HepG2 (cell line): Measurements from ENCODE around the gene CLEC20A. TPM values are rescaled to one million over a fixed set of nuclear protein-coding genes. Genes with fewer than 3 reads are reported as not detected.

Experiments used
- ATAC-seq: fragments of 200-7000 bp; cut with Tn5 transposase; 3 replicates; pipeline ENCODE4 v1.9.1; 2020; ENCODE audit warnings: mild to moderate bottlenecking, moderate library complexity
- BruUV-seq: library from RNA; stranded (reverse); fragments of 400-500 nt; replicated peaks from 2 replicates; lab custom pipeline; 2021; lab: Mats Ljungman, UMichigan
- CTCF ChIA-PET: fragments of 300-600 bp; formaldehyde crosslinking; extraction: SDS; loops from one replicate; lab custom pipeline; 2021; ENCODE audit warnings: low total read pairs, inconsistent platforms, low intra/inter-chr PET ratio; lab: Yijun Ruan, JAX
- POLR2A ChIA-PET: fragments of 350-600 bp; sonication (Branson Sonifier 250); formaldehyde crosslinking; loops from one replicate; lab custom pipeline; 2020; ENCODE audit warnings: antibody characterized with exemption, inconsistent platforms; lab: Yijun Ruan, JAX
- DNase-seq: peaks from one replicate; pipeline ENCODE4 v3.0.0-alpha.2; 2015; ENCODE audit warnings: low spot score
- FAIRE-seq: peaks from 3 replicates; lab custom pipeline; 2011; peaks lifted over from hg19 to GRCh38; lab: Jason Lieb, UNC
- H2AFZ ChIP-seq: one replicate; pipeline ENCODE4 v1.6.1; 2011; ENCODE audit warnings: low read length, inconsistent platforms
- H3K27ac ChIP-seq: fragments of 300-600 bp; 3 replicates; pipeline ENCODE4 v1.8.0; 2011; ENCODE audit warnings: mixed run types, mild to moderate bottlenecking, mixed read lengths, low read length, inconsistent platforms; ENCODE audit not compliant: insufficient read depth; ENCODE audit errors: extremely low read length
- H3K27me3 ChIP-seq, 2 experiments: fragments of 200-600 bp in 1 of 2; 2 replicates in 1 of 2; 3 replicates in 1 of 2; pipeline versions ENCODE4 v1.6.0 to v1.8.0; 2011; ENCODE audit warnings: low read length in 2 of 2, mild to moderate bottlenecking in 2 of 2, moderate library complexity in 2 of 2, inconsistent platforms in 1 of 2; ENCODE audit not compliant: insufficient read depth in 2 of 2, control insufficient read depth in 1 of 2
- H3K36me3 ChIP-seq, 2 experiments: fragments of 200-600 bp in 1 of 2; replicated peaks in 1 of 2; 2 replicates in 1 of 2; 3 replicates in 1 of 2; pipeline versions ENCODE4 v1.5.1 to v1.8.0; 2011; ENCODE audit warnings: low read length in 2 of 2, inconsistent platforms in 1 of 2; ENCODE audit not compliant: insufficient read depth in 2 of 2, control insufficient read depth in 1 of 2
- H3K4me1 ChIP-seq: 2 replicates; pipeline ENCODE4 v1.5.1; 2012; ENCODE audit warnings: low read length, inconsistent platforms; ENCODE audit not compliant: insufficient read depth
- H3K4me2 ChIP-seq: 2 replicates; pipeline ENCODE4 v1.6.0; 2011; ENCODE audit warnings: low read depth, low read length, inconsistent platforms
- H3K4me3 ChIP-seq, 3 experiments: fragments of 200-600 bp in 1 of 3; sonication (generic), shearing (Covaris generic) in 1 of 3; replicated peaks in 1 of 3; 2 replicates each; pipeline ENCODE4 v1.5.1; 2011 to 2016; ENCODE audit warnings: low read length in 3 of 3, inconsistent platforms in 2 of 3, low read depth in 2 of 3, mild to moderate bottlenecking in 2 of 3, control low read depth in 1 of 3, mixed read lengths in 1 of 3; ENCODE audit not compliant: insufficient read depth in 1 of 3
- H3K79me2 ChIP-seq: one replicate; pipeline ENCODE4 v1.6.1; 2011; ENCODE audit warnings: low read length, inconsistent platforms; ENCODE audit not compliant: insufficient read depth
- H3K9ac ChIP-seq: 2 replicates; pipeline ENCODE4 v1.6.0; 2011; ENCODE audit warnings: mild to moderate bottlenecking, low read depth, low read length, inconsistent platforms; ENCODE audit not compliant: insufficient read depth
- H3K9me3 ChIP-seq: 2 replicates; pipeline ENCODE4 v1.5.1; 2012; ENCODE audit warnings: mild to moderate bottlenecking, low read length
- H4K20me1 ChIP-seq: 2 replicates; pipeline ENCODE4 v1.6.0; 2011; ENCODE audit warnings: inconsistent platforms, mild to moderate bottlenecking, low read length, moderate library complexity; ENCODE audit not compliant: insufficient read depth
- HNRNPH1 ChIP-seq: fragments of 200-400 bp; formaldehyde crosslinking; optimal IDR thresholded peaks from 2 replicates; pipeline ENCODE3; 2017; ENCODE audit warnings: mild to moderate bottlenecking, low read depth, low read length
- TARDBP ChIP-seq: sonication (generic); formaldehyde crosslinking; IDR thresholded peaks from 2 replicates; pipeline ENCODE4 v1.8.0; 2022; ENCODE audit warnings: mild to moderate bottlenecking, missing genetic modification reagents
- TSC22D2 ChIP-seq: sonication (generic); formaldehyde crosslinking; IDR thresholded peaks from 2 replicates; pipeline ENCODE4 v1.5.1; 2020; ENCODE audit warnings: missing genetic modification reagents, mild to moderate bottlenecking, borderline replicate concordance
- ZFP36 ChIP-seq: fragments of 150-350 bp; IDR thresholded peaks from 2 replicates; pipeline ENCODE4 v1.6.1; 2018; ENCODE audit warnings: borderline replicate concordance, low read length, low read depth; ENCODE audit not compliant: partially characterized antibody
- WGBS: methylation state at CpG from one replicate; pipeline ENCODE4 v1.1.6; 2017; ENCODE audit warnings: low lambda C conversion rate; 5-methylcytosine and 5-hydroxymethylcytosine counted together
- in situ Hi-C: cut with HindIII; loops from 2 replicates; pipeline ENCODE4 v1.10.0; 2017; ENCODE audit warnings: low pct_unique_long_range_greater_than_20kb; ENCODE audit not compliant: extremely low pct_ligation_motif_present
- intact Hi-C: fragments of 100-400 bp; cut with micrococcal nuclease; formaldehyde crosslinking; loops from one replicate; pipeline ENCODE4 v1.10.0; 2022; ENCODE audit not compliant: unreplicated experiment
- polyA plus RNA-seq, 8 experiments: library from polyadenylated mRNA; depleted of rRNA in 3 of 8; stranded (reverse) in 7 of 8; unstranded in 1 of 8; fragments of >200 nt; fragmentation: Illumina TruSeq in 4 of 8; extraction: Trizol in 4 of 8; gene quantifications; 2 replicates each; pipeline versions ENCODE4 v1.2.1 to v1.2.3, GENCODE V29; 2011 to 2016; ENCODE audit warnings: low read depth in 4 of 8, missing spikeins in 1 of 8, mixed read lengths in 1 of 8; ENCODE audit not compliant: insufficient read depth in 1 of 8
- total RNA-seq, 5 experiments: library from RNA; depleted of rRNA; stranded (reverse); fragments of >200 nt; fragmentation: Illumina TruSeq; extraction: Trizol; gene quantifications; 2 replicates each; pipeline ENCODE4 v1.2.3, GENCODE V29; 2016; ENCODE audit warnings: low read depth in 1 of 5
- TF ChIP-seq, protein P1 (sequence below): IDR thresholded peaks from 2 replicates; pipeline ENCODE4 v1.6.1; 2012; ENCODE audit warnings: low read depth, low read length, improper control_type of control experiment
- TF ChIP-seq, protein P2 (sequence below): sonication (generic); formaldehyde crosslinking; IDR thresholded peaks from one replicate; pipeline ENCODE4 v1.5.1; 2020; ENCODE audit warnings: mild to moderate bottlenecking, missing genetic modification reagents; ENCODE audit errors: not compliant biosample characterization
- TF ChIP-seq, protein P3 (sequence below): sonication (generic); formaldehyde crosslinking; IDR thresholded peaks from 2 replicates; pipeline ENCODE4 v1.4.0; 2020; ENCODE audit warnings: missing genetic modification reagents
- TF ChIP-seq, protein P4 (sequence below): sonication (generic); formaldehyde crosslinking; IDR thresholded peaks from 2 replicates; pipeline ENCODE4 v1.5.0; 2020; ENCODE audit warnings: missing genetic modification reagents

CLEC20A gene
- total and polyA plus RNA-seq, 2 of the 13 experiments (the other 11 are each of a cell fraction or from before 2014, with no cell fraction given) = not detected

DNA sequence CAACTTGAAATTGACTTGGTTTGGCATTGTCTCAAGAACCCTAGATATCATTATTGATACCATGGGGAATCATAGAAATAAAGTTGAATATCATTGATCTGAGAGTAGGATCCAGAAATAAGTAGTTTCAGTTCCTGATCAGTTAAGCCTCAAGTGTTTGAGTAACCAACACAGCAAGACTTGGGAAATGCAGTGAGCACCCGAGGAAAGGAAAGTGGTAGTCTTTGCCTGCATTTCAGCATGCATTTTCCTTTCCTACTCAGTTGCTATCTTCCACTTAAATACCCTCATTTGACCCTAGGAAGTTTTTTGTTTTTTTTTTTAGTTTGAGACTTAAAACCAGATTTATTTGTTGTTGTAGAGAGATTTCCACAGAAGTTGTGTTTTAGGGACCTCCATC, 18.9 kb downstream of the CLEC20A start:
- H3K27me3 ChIP-seq = no peaks in the 10 kb centered on the region
- no peak overlapping the region for H3K27ac ChIP-seq
- no peaks in the 10 kb centered on the region for H3K4me1 ChIP-seq
- CTCF ChIA-PET = no interaction called here
- DNase-seq = no peak
- H3K9me3 ChIP-seq = no peaks in the 10 kb centered on the region
- H3K79me2 ChIP-seq = no peaks in the 10 kb centered on the region
- FAIRE-seq = no peak
- ATAC-seq = no peak
- 73% methylated on average over 1 of the region's 1 CpG for WGBS
- H3K9ac ChIP-seq = no peak overlapping the region
- peaks cover 1 to 2% of the 10 kb centered on the region in 2 experiments; a peak in 2 of 5 replicates for H3K36me3 ChIP-seq
- H4K20me1 ChIP-seq = no peaks in the 10 kb centered on the region
- in situ Hi-C loops = no loop called here
- intact Hi-C loops = no loop called here
- TF ChIP-seq ZFP36 = no peak
- TF ChIP-seq, protein P1, sequence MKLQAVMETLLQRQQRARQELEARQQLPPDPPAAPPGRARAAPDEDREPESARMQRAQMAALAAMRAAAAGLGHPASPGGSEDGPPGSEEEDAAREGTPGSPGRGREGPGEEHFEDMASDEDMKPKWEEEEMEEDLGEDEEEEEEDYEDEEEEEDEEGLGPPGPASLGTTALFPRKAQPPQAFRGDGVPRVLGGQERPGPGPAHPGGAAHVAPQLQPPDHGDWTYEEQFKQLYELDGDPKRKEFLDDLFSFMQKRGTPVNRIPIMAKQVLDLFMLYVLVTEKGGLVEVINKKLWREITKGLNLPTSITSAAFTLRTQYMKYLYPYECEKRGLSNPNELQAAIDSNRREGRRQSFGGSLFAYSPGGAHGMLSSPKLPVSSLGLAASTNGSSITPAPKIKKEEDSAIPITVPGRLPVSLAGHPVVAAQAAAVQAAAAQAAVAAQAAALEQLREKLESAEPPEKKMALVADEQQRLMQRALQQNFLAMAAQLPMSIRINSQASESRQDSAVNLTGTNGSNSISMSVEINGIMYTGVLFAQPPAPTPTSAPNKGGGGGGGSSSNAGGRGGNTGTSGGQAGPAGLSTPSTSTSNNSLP = no peak
- TF ChIP-seq, protein P2, sequence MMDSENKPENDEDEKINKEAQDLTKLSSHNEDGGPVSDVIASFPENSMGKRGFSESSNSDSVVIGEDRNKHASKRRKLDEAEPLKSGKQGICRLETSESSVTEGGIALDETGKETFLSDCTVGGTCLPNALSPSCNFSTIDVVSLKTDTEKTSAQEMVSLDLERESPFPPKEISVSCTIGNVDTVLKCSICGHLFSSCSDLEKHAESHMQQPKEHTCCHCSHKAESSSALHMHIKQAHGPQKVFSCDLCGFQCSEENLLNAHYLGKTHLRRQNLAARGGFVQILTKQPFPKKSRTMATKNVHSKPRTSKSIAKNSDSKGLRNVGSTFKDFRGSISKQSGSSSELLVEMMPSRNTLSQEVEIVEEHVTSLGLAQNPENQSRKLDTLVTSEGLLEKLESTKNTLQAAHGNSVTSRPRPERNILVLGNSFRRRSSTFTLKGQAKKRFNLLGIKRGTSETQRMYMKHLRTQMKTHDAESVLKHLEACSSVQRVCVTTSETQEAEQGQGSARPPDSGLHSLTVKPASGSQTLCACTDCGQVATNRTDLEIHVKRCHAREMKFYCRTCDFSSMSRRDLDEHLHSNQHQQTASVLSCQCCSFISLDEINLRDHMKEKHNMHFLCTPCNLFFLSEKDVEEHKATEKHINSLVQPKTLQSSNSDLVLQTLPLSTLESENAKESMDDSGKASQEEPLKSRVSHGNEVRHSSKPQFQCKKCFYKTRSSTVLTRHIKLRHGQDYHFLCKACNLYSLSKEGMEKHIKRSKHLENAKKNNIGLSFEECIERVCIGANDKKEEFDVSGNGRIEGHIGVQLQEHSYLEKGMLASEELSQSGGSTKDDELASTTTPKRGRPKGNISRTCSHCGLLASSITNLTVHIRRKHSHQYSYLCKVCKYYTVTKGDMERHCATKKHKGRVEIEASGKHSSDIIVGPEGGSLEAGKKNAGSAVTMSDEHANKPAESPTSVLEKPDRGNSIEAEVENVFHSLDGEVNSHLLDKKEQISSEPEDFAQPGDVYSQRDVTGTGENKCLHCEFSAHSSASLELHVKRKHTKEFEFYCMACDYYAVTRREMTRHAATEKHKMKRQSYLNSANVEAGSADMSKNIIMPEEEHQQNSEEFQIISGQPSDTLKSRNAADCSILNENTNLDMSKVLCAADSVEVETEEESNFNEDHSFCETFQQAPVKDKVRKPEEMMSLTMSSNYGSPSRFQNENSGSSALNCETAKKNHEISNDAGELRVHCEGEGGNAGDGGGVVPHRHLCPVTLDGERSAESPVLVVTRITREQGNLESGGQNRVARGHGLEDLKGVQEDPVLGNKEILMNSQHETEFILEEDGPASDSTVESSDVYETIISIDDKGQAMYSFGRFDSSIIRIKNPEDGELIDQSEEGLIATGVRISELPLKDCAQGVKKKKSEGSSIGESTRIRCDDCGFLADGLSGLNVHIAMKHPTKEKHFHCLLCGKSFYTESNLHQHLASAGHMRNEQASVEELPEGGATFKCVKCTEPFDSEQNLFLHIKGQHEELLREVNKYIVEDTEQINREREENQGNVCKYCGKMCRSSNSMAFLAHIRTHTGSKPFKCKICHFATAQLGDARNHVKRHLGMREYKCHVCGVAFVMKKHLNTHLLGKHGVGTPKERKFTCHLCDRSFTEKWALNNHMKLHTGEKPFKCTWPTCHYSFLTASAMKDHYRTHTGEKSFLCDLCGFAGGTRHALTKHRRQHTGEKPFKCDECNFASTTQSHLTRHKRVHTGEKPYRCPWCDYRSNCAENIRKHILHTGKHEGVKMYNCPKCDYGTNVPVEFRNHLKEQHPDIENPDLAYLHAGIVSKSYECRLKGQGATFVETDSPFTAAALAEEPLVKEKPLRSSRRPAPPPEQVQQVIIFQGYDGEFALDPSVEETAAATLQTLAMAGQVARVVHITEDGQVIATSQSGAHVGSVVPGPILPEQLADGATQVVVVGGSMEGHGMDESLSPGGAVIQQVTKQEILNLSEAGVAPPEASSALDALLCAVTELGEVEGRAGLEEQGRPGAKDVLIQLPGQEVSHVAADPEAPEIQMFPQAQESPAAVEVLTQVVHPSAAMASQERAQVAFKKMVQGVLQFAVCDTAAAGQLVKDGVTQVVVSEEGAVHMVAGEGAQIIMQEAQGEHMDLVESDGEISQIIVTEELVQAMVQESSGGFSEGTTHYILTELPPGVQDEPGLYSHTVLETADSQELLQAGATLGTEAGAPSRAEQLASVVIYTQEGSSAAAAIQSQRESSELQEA (CRISPR knock-in tag) = no peak
- no peak for TF ChIP-seq TARDBP
- TF ChIP-seq, protein P3, sequence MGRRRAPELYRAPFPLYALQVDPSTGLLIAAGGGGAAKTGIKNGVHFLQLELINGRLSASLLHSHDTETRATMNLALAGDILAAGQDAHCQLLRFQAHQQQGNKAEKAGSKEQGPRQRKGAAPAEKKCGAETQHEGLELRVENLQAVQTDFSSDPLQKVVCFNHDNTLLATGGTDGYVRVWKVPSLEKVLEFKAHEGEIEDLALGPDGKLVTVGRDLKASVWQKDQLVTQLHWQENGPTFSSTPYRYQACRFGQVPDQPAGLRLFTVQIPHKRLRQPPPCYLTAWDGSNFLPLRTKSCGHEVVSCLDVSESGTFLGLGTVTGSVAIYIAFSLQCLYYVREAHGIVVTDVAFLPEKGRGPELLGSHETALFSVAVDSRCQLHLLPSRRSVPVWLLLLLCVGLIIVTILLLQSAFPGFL = no peak
- TF ChIP-seq TSC22D2 (CRISPR knock-in tag) = no peak
- TF ChIP-seq, protein P4, sequence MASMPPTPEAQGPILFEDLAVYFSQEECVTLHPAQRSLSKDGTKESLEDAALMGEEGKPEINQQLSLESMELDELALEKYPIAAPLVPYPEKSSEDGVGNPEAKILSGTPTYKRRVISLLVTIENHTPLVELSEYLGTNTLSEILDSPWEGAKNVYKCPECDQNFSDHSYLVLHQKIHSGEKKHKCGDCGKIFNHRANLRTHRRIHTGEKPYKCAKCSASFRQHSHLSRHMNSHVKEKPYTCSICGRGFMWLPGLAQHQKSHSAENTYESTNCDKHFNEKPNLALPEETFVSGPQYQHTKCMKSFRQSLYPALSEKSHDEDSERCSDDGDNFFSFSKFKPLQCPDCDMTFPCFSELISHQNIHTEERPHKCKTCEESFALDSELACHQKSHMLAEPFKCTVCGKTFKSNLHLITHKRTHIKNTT = no peak
- TF ChIP-seq HNRNPH1 = no peak
- no peak overlapping the region for H2AFZ ChIP-seq
- no peak overlapping the region for H3K4me2 ChIP-seq
- no peak overlapping the region for H3K4me3 ChIP-seq
- POLR2A ChIA-PET = no interaction called here
- BruUV-seq = no TSS peak
